GM12891 (cell line): ENCODE measurements around the gene GFRA1. TPM values are rescaled to one million over a fixed set of nuclear protein-coding genes. Genes with fewer than 3 reads are reported as not detected.

Source experiments
- DNase-seq: peaks from one replicate; pipeline ENCODE4 v3.0.0; 2011; ENCODE audit warnings: low spot score; ENCODE audit not compliant: insufficient read length
- FAIRE-seq: peaks from 2 replicates; lab custom pipeline; 2011; peaks lifted over from hg19 to GRCh38; lab: Jason Lieb, UNC
- PAX5 ChIP-seq: IDR thresholded peaks from 2 replicates; pipeline ENCODE4 v1.6.1; 2011; ENCODE audit warnings: low read length, moderate library complexity, mild to moderate bottlenecking; ENCODE audit not compliant: insufficient read depth, severe bottlenecking
- POLR2A ChIP-seq: IDR thresholded peaks from 2 replicates; pipeline ENCODE4 v1.6.1; 2011; ENCODE audit warnings: low read depth, low read length, control low read depth
- POLR2AphosphoS5 ChIP-seq: IDR thresholded peaks from 2 replicates; pipeline ENCODE4 v1.6.1; 2011; ENCODE audit warnings: low read depth, low read length, control low read depth
- POU2F2 ChIP-seq: IDR thresholded peaks from 2 replicates; pipeline ENCODE4 v1.6.1; 2011; ENCODE audit warnings: low read depth, mild to moderate bottlenecking, control low read depth, low read length, moderate library complexity
- SPI1 ChIP-seq: IDR thresholded peaks from 2 replicates; pipeline ENCODE4 v1.6.1; 2011; ENCODE audit warnings: low read depth, low read length, control low read depth
- TAF1 ChIP-seq: IDR thresholded peaks from 2 replicates; pipeline ENCODE4 v1.6.1; 2011; ENCODE audit warnings: low read depth, low read length, control low read depth
- polyA plus RNA-seq: library from polyadenylated mRNA; unstranded; fragments of >200 nt; gene quantifications from one replicate; pipeline ENCODE4 v1.2.1, GENCODE V29; 2012; ENCODE audit warnings: low read depth, missing spikeins, inconsistent platforms; ENCODE audit not compliant: missing spikeins

GFRA1 gene
- polyA plus RNA-seq = 0.01 TPM

GRCh38 chr10:116272440-116273283 is at the start of gene GFRA1:
Gene GFRA1 (minus strand): TSS chr10:116273206. CDS start chr10:116272029, 1,177 bp downstream.
- no peak for FAIRE-seq
- DNase-seq = no peak
- no peak for TF ChIP-seq POLR2A
- TF ChIP-seq SPI1 = no peak
- TF ChIP-seq POU2F2 = no peak
- TF ChIP-seq POLR2AphosphoS5 = no peak
- TF ChIP-seq TAF1 = no peak
- no peak for TF ChIP-seq PAX5

GRCh38 chr10:116316503-116316902 is 43.5 kb upstream of the GFRA1 start:
- no peak for FAIRE-seq
- TF ChIP-seq POU2F2 (no peak), SPI1 (0 out of 2 replicates have a peak, but pooled peaks have one; percentile 11)
- DNase-seq = no peak

- no peak for DNase-seq
- no peak for FAIRE-seq
- TF ChIP-seq SPI1 = no peak
These were observed 39.5 kb upstream of the GFRA1 start for GRCh38 chr10:116312548-116312947.

GRCh38 chr10:116311706-116312490 is 38.9 kb upstream of the GFRA1 start:
- TF ChIP-seq TAF1 (no peak), POLR2A (no peak), SPI1 (no peak), POU2F2 (no peak), PAX5 (no peak), POLR2AphosphoS5 (no peak)
- no peak for FAIRE-seq
- no peak for DNase-seq

GRCh38 chr10:116311016-116311415 is 38.0 kb upstream of the GFRA1 start:
- no peak for DNase-seq
- TF ChIP-seq POU2F2 (no peak), POLR2AphosphoS5 (no peak), POLR2A (no peak), PAX5 (no peak), TAF1 (no peak)
- no peak for FAIRE-seq

GRCh38 chr10:116307455-116307854 is 34.4 kb upstream of the GFRA1 start:
- DNase-seq (no peak), FAIRE-seq (no peak)
- TF ChIP-seq SPI1 (no peak), PAX5 (no peak), POLR2A (no peak), POLR2AphosphoS5 (no peak), POU2F2 (no peak), TAF1 (no peak)

GRCh38 chr10:116306847-116307246 is 33.8 kb upstream of the GFRA1 start:
- TF ChIP-seq POU2F2 (no peak), POLR2AphosphoS5 (no peak), SPI1 (no peak), POLR2A (no peak), TAF1 (no peak), PAX5 (no peak)
- FAIRE-seq (no peak), DNase-seq (no peak)

- no peak for DNase-seq
- no peak for FAIRE-seq
- TF ChIP-seq POLR2A (no peak), TAF1 (no peak), POLR2AphosphoS5 (no peak), POU2F2 (no peak), SPI1 (no peak), PAX5 (no peak)
These were observed 31.9 kb upstream of the GFRA1 start for GRCh38 chr10:116304923-116305322.

GRCh38 chr10:116300542-116300941 is 27.5 kb upstream of the GFRA1 start:
- no peak for FAIRE-seq
- TF ChIP-seq POLR2AphosphoS5 (no peak), POU2F2 (no peak), PAX5 (no peak), SPI1 (no peak), POLR2A (no peak), TAF1 (no peak)
- no peak for DNase-seq

GRCh38 chr10:116298586-116298985 is 25.6 kb upstream of the GFRA1 start:
- FAIRE-seq (no peak), DNase-seq (no peak)
- TF ChIP-seq POLR2A = no peak
- no peak for TF ChIP-seq POLR2AphosphoS5
- TF ChIP-seq PAX5 = no peak
- no peak for TF ChIP-seq SPI1
